ENCODE measurements around the gene ZBTB7C.

Gene ZBTB7C

DNA sequence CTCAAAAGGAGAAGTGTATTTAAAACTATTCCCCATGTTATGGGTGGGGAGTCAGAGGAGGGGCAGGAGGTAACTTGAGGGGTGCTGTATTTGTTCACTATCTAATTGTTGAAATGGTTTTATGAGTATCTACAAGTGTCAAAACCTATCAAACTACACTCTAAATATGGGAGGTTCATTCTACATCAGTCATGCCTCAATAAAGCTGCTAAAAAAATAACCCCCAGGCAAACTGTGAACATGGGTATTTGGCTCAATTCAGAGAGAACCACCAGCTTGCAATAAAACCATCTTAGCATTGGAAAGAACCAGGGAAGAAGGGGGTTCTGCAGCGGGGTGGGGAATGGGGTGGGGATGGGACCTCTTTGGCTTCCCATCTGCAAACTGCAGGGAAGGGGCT, 302.7 kb downstream of the ZBTB7C start:
- no peak for DNase-seq

GRCh38 chr18:48105317-48105716, 303.9 kb downstream of the ZBTB7C start:
- no peak for DNase-seq

- DNase-seq = no peak
Observed at GRCh38 chr18:48104705-48105104, 304.5 kb downstream of the ZBTB7C start.

DNA sequence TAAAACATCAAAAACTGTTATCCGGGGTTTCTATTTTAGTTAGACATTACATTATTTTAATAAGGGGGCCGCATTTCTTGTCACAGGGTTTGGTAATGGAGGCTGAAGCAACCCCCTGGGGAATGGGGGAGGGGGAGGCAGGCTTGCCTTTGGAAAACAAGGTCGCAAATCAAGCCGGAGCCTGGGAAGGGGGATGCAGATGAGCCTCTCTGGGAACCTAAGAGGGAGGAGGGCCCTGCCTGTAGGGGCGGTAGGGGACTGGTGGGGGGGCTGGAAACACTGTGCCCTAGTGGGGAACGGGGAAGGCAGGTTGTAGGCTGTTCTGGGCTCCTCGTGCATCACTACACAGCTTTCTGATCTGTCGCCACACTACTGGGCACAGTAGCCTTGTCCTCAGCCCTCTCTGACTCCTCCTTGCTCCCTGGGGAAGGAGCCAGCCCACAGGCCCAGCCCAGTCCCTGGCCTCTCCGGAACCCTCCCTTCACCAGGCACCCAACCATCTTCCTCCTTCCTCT, 308.5 kb downstream of the ZBTB7C start:
- DNase-seq = no peak

GRCh38 chr18:48100165-48100575, 309.0 kb downstream of the ZBTB7C start:
- DNase-seq = no peak

DNA sequence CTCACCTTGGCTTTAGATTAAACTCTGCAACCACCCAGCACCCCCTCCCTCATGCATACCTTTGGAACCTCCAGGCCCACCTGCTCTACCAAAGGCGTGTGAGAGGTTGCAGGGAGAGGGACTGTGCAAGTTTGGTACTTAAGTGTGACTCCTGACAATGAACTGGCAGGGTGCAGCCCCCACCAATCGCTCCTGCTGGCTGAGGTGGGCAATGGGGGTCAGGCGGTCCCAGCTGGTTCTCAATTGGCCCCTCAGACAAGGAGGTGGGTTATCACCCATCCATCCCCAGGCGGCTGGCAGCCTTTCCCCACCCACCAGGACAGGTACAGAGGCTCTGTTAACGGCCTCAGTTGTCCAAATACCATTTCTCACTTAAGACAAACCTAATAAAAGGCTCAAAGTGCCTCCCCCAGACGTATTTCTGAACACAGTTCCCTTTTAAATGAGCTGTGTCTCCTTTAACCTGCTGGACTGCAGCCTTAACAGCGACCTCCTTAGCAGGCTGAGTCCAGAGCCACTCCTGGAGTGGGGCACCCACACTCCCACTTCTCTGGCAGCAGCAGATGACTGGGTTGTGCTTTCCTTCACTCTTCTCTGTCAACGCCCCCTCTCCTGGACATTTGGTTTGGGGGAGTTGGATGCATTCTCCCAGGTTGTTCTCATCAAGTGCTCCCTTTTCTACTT, 309.6 kb downstream of the ZBTB7C start:
- DNase-seq = no peak

DNA sequence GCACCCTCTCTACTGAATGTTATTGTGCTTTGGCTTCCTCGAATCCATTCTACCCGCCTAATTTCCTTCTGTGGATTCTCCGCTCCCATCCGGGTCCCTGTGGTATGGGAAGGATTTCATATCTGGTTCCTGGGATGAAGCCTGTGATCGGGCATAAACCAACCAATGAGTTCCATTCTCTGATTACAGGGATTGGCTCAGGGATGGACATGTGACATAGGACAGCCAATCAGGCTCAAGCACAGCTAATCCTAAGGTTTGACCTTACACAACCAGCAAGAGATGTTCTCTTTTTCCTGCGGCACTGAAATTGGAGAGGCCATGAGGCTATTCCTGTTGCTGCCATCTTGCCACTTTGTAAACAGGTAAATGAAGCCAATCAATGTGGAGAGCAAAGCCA, 310.6 kb downstream of the ZBTB7C start:
- no peak for DNase-seq

GRCh38 chr18:48098007-48098406, 311.2 kb downstream of the ZBTB7C start:
- DNase-seq = no peak

- no peak for DNase-seq
Observed at GRCh38 chr18:48095726-48096125, 313.5 kb downstream of the ZBTB7C start.

DNA sequence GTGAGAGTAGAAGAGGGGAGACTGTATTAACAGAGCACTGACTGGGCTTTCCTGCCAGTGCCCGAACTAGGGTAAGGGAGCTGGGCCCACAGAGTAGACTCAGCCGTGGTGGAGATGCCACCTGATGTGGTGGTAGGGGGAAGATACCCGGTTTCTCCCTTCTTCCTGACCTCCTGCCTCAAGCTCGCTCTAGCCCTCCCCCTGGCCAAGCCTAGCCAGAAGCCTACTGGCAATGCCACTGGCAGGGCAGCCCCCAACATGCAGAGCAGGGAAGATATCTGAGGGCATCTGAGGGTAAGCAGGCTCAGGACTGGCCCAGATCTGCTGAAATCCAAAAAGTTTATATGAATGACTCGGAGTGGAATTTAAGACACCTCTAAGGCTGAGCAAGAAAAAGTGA, 316.1 kb downstream of the ZBTB7C start:
- DNase-seq = no peak

DNA sequence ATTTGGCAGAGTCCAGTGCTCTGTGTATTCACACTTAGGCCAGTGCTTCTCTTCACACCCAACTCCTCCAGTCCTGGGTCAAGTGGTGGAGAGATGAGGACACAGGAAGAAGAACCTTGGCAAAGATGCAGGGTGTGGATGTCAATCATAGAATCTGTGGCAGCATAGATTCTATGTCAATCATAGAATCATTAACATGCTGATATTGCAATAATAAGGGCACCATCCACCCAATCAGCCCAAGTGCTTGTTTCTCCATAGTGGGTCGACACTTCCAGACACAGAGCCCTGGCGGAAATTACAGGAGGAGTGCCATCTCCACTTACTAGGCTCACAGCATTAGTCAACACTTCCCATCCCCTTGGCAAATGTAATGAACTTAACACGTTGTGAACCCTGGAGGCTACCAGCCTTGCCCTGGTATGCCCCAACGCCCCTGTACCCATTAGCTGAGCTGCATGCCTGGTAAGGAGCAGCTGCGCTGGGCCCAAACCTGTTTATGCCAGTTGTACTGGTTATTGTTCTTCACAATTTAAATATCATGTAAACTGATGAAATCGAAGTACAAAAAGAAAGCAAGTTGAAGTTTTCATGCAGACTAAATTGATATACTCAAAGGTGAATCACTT, 317.2 kb downstream of the ZBTB7C start:
- DNase-seq = no peak

GRCh38 chr18:48090702-48091101, 318.5 kb downstream of the ZBTB7C start:
- no peak for DNase-seq

DNA sequence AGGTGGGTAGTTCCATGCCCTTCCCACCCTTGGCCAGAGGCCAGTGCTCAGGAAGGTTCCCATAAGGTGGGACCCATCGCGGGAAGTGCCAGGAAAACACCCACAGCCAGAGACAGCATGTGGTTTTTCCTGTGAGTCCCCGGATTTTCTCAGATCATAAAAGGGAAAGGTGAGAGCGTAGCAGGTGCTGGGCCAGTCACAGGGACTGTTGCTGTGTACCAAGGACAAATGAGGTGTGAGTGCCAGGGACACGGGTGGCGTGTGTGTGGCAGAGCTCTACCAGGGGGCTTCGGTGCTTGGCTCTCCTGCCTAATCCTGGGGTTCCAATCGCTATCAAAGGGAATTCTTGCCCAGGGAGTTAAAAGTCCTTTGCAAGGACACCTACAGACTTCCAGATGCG, 319.2 kb downstream of the ZBTB7C start:
- no peak for DNase-seq

DNA sequence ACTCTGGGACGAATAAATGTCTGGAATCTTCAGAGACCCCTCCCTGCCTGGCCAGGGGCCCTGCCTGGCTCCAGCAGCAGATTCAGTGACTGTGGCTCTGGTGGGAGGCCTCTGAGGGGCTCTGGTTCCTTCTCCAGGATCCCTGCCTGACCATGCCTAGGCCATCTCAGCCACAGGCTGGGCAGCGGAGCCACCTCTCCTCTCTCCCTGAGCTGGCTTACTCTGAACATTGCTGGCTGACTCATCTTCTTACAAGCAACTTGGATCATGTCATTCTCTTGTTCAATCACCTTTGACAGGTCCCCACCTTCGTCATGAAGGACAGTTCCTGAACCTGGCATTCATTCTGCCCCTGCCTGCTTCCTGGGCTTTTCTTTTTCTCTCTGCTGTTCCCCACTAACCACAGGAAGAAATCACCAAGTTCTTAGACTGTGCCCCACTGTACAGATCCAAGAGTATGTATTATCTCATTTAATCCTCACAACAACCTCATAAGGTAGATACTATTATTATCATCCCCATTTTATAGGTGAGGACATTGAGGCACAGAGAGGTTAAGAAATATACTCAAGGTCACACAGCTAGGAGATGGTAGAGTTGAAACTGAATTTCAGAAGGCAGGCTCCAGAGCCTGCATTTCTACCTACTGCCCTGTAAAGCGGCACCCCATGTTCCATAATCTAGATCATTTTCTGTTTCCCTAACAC, 323.2 kb downstream of the ZBTB7C start:
- DNase-seq = no peak

GRCh38 chr18:48084858-48085257, 324.3 kb downstream of the ZBTB7C start:
- DNase-seq = no peak

- DNase-seq = no peak
Observed at GRCh38 chr18:48084041-48084757, 325.0 kb downstream of the ZBTB7C start.

- no peak for DNase-seq
Observed at GRCh38 chr18:48080546-48080945, 328.6 kb downstream of the ZBTB7C start.

DNA sequence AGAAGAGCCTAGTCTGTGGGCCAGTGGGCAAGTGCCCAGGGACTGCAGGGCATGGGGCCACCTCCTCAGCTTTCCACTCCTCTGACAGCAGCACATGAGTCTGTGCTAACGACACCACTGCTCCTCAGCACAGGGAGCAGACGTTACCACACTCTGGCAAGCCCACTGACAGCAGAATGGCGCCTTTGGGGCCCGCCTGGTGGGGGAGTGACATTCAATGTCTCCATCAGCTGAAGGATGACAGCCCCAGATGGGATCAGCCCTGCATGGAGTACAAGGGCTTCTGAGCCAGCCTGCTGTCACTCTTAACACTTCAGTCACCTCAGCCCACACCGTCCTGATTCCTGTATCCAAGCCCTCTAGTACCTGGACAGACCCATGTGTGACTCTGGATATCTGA, 329.3 kb downstream of the ZBTB7C start:
- DNase-seq = no peak

GRCh38 chr18:48078448-48078847, 330.7 kb downstream of the ZBTB7C start:
- no peak for DNase-seq

- DNase-seq = no peak
Observed at GRCh38 chr18:48077291-48077690, 331.9 kb downstream of the ZBTB7C start.

DNA sequence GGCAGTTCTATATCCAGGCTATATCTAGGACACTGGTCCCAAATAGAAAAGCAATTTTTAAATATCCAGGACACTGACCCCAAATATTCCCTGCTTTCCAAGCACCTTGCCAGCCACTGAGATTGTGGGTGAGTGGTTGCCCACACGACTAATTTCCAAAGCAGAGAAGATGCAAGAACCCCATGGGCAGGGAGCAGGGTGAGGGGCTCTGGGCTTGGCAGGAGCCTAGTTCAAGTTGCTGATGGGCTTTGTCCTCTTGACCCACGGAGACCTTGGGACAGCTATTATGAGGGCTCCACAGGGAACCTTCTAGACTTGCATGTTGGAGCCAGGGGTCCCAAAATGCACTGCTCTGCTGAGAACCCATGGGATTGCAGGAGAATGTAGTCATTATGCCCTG, 332.7 kb downstream of the ZBTB7C start:
- no peak for DNase-seq

GRCh38 chr18:48075707-48076093, 333.5 kb downstream of the ZBTB7C start:
- no peak for DNase-seq

DNA sequence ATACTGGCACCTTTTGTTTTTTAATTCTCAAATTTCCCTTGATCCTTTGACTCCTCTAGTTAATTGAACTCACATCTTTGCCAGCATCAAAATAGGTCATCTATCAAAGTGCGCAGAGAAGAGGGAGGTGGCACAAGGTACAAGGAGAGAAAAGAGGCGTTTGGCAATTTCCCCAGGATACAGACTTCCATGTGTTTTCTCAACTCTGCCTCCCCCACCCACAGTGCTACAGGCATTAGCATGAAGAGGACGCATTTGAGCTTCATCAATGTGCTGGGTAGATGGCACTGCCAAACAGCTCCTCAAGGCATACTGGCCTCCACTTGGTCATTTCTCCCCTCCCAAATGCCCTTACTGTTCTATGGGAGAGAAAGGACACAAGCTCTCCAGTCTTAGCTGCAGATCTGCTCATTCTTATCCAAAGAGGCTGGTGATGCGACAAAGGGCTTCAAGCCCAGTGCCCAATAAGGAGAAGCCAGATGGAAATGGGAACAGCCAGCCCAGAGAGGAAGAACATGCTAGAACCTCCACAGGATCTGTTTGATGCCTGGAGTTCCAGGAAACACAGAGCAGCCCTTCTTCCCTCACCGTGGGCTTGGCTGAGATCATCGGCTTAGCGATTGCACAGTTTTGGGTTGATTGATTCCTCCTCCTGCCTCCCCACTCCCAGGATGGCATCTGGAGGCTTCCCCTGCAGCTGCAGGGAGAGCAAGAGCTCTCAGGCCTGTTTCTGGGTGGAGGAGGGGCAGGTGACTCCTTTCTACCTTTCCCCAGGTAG, 334.1 kb downstream of the ZBTB7C start:
- no peak for DNase-seq

Data from activated CD8-positive, alpha-beta memory T cell treated with anti-CD3 and anti-CD28 coated beads, Interleukin-2, amount 50 U/mL, for 48 hours (primary cell).